HepG2 (cell line): ENCODE measurements around the gene CDK5RAP2. TPM values are rescaled to one million over a fixed set of nuclear protein-coding genes. Genes with fewer than 3 reads are reported as not detected.

Experiments used
- CENPBD1 ChIP-seq: sonication (generic); formaldehyde crosslinking; IDR thresholded peaks from 2 replicates; pipeline ENCODE4 v1.8.0; 2022; ENCODE audit warnings: missing genetic modification reagents, low read depth, mild to moderate bottlenecking, borderline replicate concordance
- DNMT3B ChIP-seq: conservative IDR thresholded peaks from 2 replicates; pipeline ENCODE4 v1.6.1; 2016; ENCODE audit warnings: missing biosample characterization, control low read depth
- HNRNPUL1 ChIP-seq: fragments of 200-400 bp; formaldehyde crosslinking; IDR thresholded peaks from 2 replicates; pipeline ENCODE4 v1.6.1; 2017; ENCODE audit warnings: low read depth, mild to moderate bottlenecking, low read length, moderate library complexity
- MAF1 ChIP-seq: sonication (generic); formaldehyde crosslinking; IDR thresholded peaks from 2 replicates; pipeline ENCODE4 v1.5.0; 2020; ENCODE audit warnings: missing genetic modification reagents, borderline replicate concordance
- RAD21 ChIP-seq: fragments of 450-650 bp; formaldehyde crosslinking; IDR thresholded peaks from 2 replicates; pipeline ENCODE4 v1.5.0; 2020; ENCODE audit warnings: mild to moderate bottlenecking
- RELA ChIP-seq: sonication (generic); formaldehyde crosslinking; IDR thresholded peaks from 2 replicates; pipeline ENCODE4 v1.4.0; 2020; ENCODE audit warnings: missing genetic modification reagents
- THAP11 ChIP-seq: IDR thresholded peaks from 2 replicates; pipeline ENCODE4 v1.6.1; 2016; ENCODE audit warnings: missing biosample characterization, missing genetic modification reagents
- TP53 ChIP-seq: sonication (generic); formaldehyde crosslinking; conservative IDR thresholded peaks from 2 replicates; pipeline ENCODE4 v1.4.0; 2020; ENCODE audit warnings: missing genetic modification reagents
- ZBTB40 ChIP-seq, 2 experiments: fragments of 450-650 bp in 1 of 2; sonication (generic) in 1 of 2; formaldehyde crosslinking in 1 of 2; IDR thresholded peaks; 2 replicates each; pipeline versions ENCODE4 v1.6.1 to v1.8.0; 2016 to 2022; ENCODE audit warnings: antibody characterized with exemption in 1 of 2, mild to moderate bottlenecking in 1 of 2, missing genetic modification reagents in 1 of 2
- ZFX ChIP-seq: sonication (generic); formaldehyde crosslinking; IDR thresholded peaks from 2 replicates; pipeline ENCODE4 v1.4.0; 2020; ENCODE audit warnings: mild to moderate bottlenecking, low read depth, missing genetic modification reagents, moderate library complexity
- ZNF687 ChIP-seq: sonication (generic); formaldehyde crosslinking; IDR thresholded peaks from 2 replicates; pipeline ENCODE4 v1.5.1; 2020; ENCODE audit warnings: mild to moderate bottlenecking, missing genetic modification reagents, moderate library complexity
- ZNF841 ChIP-seq: sonication (generic); formaldehyde crosslinking; IDR thresholded peaks from 2 replicates; pipeline ENCODE4 v1.8.1; 2023; ENCODE audit warnings: missing genetic modification reagents, borderline replicate concordance
- polyA plus RNA-seq, 8 experiments: library from polyadenylated mRNA; depleted of rRNA in 3 of 8; stranded (reverse) in 7 of 8; unstranded in 1 of 8; fragments of >200 nt; fragmentation: Illumina TruSeq in 4 of 8; extraction: Trizol in 4 of 8; gene quantifications; 2 replicates each; pipeline versions ENCODE4 v1.2.1 to v1.2.3, GENCODE V29; 2011 to 2016; ENCODE audit warnings: low read depth in 4 of 8, missing spikeins in 1 of 8, mixed read lengths in 1 of 8; ENCODE audit not compliant: insufficient read depth in 1 of 8
- total RNA-seq, 5 experiments: library from RNA; depleted of rRNA; stranded (reverse); fragments of >200 nt; fragmentation: Illumina TruSeq; extraction: Trizol; gene quantifications; 2 replicates each; pipeline ENCODE4 v1.2.3, GENCODE V29; 2016; ENCODE audit warnings: low read depth in 1 of 5
- TF ChIP-seq, protein P1 (sequence below): sonication (generic); formaldehyde crosslinking; IDR thresholded peaks from 2 replicates; pipeline ENCODE4 v1.8.1; 2023; ENCODE audit warnings: mild to moderate bottlenecking, missing genetic modification reagents

CDK5RAP2 gene
- total and polyA plus RNA-seq, 2 of the 13 experiments (the other 11 are each of a cell fraction or from before 2014, with no cell fraction given) = 31.8 to 42.2 TPM

- TF ChIP-seq HNRNPUL1 (no peak), THAP11 (CRISPR knock-in tag) (no peak), TP53 (CRISPR knock-in tag) (no peak), RELA (CRISPR knock-in tag) (no peak), ZFX (CRISPR knock-in tag) (no peak), CENPBD1 (CRISPR knock-in tag) (no peak), ZNF687 (CRISPR knock-in tag) (peak; percentile 90), RAD21 (CRISPR knock-in tag) (no peak), DNMT3B (CRISPR knock-in tag) (no peak), ZNF841 (no peak), MAF1 (no peak), ZBTB40 (IDR thresholded peaks at IDR 0.05) (no peak), ZBTB40 (CRISPR knock-in tag; IDR thresholded peaks at IDR 0.05) (no peak)
- TF ChIP-seq, protein P1, sequence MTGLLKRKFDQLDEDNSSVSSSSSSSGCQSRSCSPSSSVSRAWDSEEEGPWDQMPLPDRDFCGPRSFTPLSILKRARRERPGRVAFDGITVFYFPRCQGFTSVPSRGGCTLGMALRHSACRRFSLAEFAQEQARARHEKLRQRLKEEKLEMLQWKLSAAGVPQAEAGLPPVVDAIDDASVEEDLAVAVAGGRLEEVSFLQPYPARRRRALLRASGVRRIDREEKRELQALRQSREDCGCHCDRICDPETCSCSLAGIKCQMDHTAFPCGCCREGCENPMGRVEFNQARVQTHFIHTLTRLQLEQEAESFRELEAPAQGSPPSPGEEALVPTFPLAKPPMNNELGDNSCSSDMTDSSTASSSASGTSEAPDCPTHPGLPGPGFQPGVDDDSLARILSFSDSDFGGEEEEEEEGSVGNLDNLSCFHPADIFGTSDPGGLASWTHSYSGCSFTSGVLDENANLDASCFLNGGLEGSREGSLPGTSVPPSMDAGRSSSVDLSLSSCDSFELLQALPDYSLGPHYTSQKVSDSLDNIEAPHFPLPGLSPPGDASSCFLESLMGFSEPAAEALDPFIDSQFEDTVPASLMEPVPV (CRISPR knock-in tag) = no peak
These were observed 193.4 kb downstream of the CDK5RAP2 start (continued) for GRCh38 chr9:120386390-120387131.
